Tibial artery (tissue), 4 donors: ENCODE measurements around the gene JAKMIP2.
"Not testable (repeated sequence)": the region's sequence is repeated elsewhere in the genome, so short reads cannot be mapped to it uniquely, and the experiment has no call there.

Experiments
- DNase-seq, 2 donors: peaks; one replicate each; pipeline ENCODE4 v3.0.0-alpha.2; 2019
- H3K27ac ChIP-seq, 2 donors: fragments of 200-600 bp; sonication (generic) in 1 of 2; 1 replicate in 1 of 2; 2 replicates in 1 of 2; pipeline ENCODE4 v1.5.1; 2018 to 2019; ENCODE audit warnings: mild to moderate bottlenecking in 1 of 2
- H3K27me3 ChIP-seq, 2 donors: fragments of 200-600 bp; sonication (generic) in 1 of 2; one replicate each; pipeline versions ENCODE4 v1.5.1 to v1.6.0; 2016 to 2019
- H3K36me3 ChIP-seq, 3 donors: fragments of 200-600 bp; sonication (generic) in 2 of 3; one replicate each; pipeline ENCODE4 v1.5.1; 2016 to 2019; ENCODE audit warnings: mild to moderate bottlenecking in 2 of 3
- H3K4me1 ChIP-seq, 4 donors: fragments of 200-600 bp; sonication (generic) in 2 of 4; 1 replicate in 3 of 4; 2 replicates in 1 of 4; pipeline ENCODE4 v1.5.1; 2016 to 2019
- H3K4me3 ChIP-seq, 2 donors: fragments of 200-600 bp; sonication (generic) in 1 of 2; 1 replicate in 1 of 2; 2 replicates in 1 of 2; pipeline ENCODE4 v1.5.1; 2018 to 2019; ENCODE audit warnings: mild to moderate bottlenecking in 2 of 2
- H3K9me3 ChIP-seq, 3 donors: fragments of 200-600 bp; sonication (generic) in 1 of 3; one replicate each; pipeline ENCODE4 v1.5.1; 2016 to 2019
- intact Hi-C: fragments of 100-400 bp; cut with DNase I; formaldehyde crosslinking; loops from one replicate; pipeline ENCODE4 v1.15.0; 2023; ENCODE audit warnings: low total_unique reads
- TF ChIP-seq, protein P1 (sequence below), 2 experiments: fragments of 200-600 bp in 1 of 2; fragments of 450-650 bp in 1 of 2; IDR thresholded peaks; one replicate each; pipeline ENCODE4 v1.5.1; 2017 to 2019; ENCODE audit warnings: antibody characterized with exemption in 2 of 2, mild to moderate bottlenecking in 1 of 2, moderate library complexity in 1 of 2

Gene JAKMIP2

DNA sequence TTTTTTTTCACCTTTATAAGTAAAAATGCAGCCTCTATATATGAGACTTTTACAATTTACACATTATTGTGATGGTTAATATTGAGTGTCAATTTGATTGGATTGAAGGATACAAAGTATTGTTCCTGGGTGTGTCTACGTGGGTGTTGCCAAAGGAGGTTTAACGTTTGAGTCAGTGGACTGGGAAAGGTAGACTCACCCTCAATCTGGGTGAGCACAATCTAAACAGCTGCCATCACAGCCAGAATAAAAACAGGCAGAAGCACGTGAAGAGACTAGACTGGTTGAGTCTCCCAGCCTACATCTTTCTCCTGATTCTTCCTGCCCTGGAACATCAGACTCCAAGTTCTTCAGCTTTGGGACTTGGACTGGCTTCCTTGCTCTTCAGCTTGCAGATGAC, 139.9 kb downstream of the JAKMIP2 start:
- Histone ChIP-seq H3K27ac (no peak overlapping the region), H3K9me3 (no peaks in the 10 kb centered on the region), H3K36me3 (no peaks in the 10 kb centered on the region), H3K27me3 (peaks cover 0 to 3% of the 10 kb centered on the region in 2 donors), H3K4me1 (no peaks in the 10 kb centered on the region), H3K4me3 (no peak overlapping the region)
- DNase-seq, result no peak
- TF ChIP-seq, protein P1, sequence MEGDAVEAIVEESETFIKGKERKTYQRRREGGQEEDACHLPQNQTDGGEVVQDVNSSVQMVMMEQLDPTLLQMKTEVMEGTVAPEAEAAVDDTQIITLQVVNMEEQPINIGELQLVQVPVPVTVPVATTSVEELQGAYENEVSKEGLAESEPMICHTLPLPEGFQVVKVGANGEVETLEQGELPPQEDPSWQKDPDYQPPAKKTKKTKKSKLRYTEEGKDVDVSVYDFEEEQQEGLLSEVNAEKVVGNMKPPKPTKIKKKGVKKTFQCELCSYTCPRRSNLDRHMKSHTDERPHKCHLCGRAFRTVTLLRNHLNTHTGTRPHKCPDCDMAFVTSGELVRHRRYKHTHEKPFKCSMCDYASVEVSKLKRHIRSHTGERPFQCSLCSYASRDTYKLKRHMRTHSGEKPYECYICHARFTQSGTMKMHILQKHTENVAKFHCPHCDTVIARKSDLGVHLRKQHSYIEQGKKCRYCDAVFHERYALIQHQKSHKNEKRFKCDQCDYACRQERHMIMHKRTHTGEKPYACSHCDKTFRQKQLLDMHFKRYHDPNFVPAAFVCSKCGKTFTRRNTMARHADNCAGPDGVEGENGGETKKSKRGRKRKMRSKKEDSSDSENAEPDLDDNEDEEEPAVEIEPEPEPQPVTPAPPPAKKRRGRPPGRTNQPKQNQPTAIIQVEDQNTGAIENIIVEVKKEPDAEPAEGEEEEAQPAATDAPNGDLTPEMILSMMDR (IDR thresholded peaks at IDR 0.05), result no peak
- intact Hi-C loops, result no loop called here

DNA sequence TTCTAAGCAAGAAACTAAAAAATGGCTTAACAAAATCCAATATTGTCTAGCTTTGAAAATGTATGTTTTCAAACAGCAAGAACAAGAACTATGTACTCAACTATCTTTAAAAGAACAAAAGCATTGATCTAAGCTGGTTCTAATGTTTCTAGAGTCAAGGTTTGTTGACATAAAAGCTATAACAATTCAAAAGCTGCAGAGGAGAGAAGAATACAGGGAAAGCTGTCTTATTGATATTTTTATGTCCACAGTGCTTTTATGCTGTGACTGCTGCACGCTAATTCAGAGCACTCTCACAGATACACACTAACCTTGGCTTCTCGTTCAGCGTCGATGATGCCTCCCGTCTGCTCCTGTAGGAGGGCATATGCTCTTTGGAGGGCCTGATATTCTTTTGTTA, 143.2 kb downstream of the JAKMIP2 start:
- no peak overlapping the region for H3K4me3 ChIP-seq
- TF ChIP-seq, protein P1 (IDR thresholded peaks at IDR 0.05), result no peak
- intact Hi-C loops, result no loop called here

DNA sequence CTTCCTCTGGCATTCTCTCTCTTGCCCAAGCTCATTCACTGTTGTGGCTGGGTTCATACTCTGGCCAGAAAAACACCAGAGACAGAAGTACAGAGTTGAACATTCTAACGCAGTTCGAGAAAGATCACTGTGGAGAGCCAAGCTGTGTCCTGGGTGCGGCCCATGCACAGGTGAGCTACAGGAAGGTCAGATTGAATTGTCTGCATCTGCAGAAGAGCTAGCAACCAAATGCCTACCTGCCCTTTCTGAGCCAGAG, 145.9 kb downstream of the JAKMIP2 start:
- H3K27ac ChIP-seq, result no peak overlapping the region
- no peak overlapping the region for H3K4me3 ChIP-seq
- no peaks in the 10 kb centered on the region for H3K27me3 ChIP-seq
- intact Hi-C loops, result no loop called here
- no peaks in the 10 kb centered on the region for H3K4me1 ChIP-seq
- TF ChIP-seq, protein P1 (IDR thresholded peaks at IDR 0.05), result no peak
- no peaks in the 10 kb centered on the region for H3K9me3 ChIP-seq
- no peaks in the 10 kb centered on the region for H3K36me3 ChIP-seq
- DNase-seq, result no peak

More for the DNA sequence above, 143.2 kb downstream of the JAKMIP2 start:
- H3K27ac ChIP-seq, result no peak overlapping the region
- H3K27me3 ChIP-seq, result no peaks in the 10 kb centered on the region
- no peak for DNase-seq
- H3K36me3 ChIP-seq, result no peaks in the 10 kb centered on the region
- H3K9me3 ChIP-seq, result no peaks in the 10 kb centered on the region
- H3K4me1 ChIP-seq, result no peaks in the 10 kb centered on the region

DNA sequence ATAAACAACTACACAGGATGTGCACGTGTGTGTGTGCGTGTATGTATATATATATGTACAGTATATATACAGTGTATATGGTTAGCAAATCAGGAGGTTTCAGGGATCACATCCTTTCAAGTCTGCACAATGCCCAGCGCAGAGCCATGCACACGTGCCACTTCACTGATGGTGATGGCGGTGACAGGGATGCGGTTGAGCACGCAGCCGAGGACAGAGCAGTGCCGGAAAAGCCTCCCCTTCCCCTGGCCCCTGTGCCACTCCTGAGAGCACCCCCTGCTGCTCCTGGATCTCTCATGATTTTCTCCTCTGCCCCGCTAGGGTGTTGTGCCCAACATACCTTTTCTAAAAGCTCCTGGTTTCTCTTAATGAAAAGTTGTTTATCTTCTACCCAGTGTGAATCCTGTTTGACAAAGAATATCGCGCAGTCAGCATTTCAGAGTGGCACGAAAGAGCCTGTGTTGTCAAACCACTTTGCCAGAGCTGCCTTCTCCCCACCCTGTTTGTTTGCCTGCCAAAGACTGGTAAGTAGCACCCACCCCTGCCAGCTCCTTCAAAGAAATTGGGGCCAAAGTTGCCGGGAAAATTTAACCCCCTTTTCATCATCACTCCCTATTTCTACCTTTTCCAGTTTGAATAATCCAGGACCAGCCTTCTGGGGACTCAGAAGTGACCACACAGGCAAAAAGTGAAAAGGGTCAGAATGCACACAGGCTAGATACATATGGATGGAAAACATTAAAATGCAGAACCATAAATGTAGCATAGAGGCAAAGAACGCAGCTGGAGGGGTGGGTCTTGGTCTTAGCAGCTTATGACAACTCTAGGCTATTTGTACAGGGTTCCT, 146.4 kb downstream of the JAKMIP2 start:
- Histone ChIP-seq H3K9me3 (no peaks in the 10 kb centered on the region), H3K4me3 (no peak overlapping the region), H3K4me1 (no peaks in the 10 kb centered on the region), H3K36me3 (no peaks in the 10 kb centered on the region), H3K27me3 (no peaks in the 10 kb centered on the region), H3K27ac (no peak overlapping the region)
- intact Hi-C loops, result no loop called here
- DNase-seq, result no peak
- TF ChIP-seq, protein P1 (IDR thresholded peaks at IDR 0.05), result no peak

DNA sequence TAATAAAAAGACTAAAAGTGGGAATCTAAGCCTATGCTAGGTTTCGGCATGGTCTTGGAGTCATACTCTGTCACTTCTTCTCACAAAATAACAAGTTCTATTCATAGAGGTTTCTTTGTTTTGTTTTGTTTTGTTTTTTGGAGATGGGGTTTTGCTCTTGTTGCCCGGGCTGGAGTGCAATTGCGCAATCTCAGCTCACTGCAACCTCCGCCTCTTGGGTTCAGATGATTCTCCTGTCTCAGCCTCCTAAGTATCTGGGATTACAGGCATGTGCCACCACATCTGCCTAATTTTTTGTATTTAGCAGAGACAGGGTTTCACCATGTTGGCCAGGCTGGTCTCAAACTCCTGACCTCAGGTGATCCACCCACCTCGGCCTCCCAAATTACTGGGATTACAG, 147.1 kb downstream of the JAKMIP2 start:
- DNase-seq, intact Hi-C loops: not testable (repeated sequence)

DNA sequence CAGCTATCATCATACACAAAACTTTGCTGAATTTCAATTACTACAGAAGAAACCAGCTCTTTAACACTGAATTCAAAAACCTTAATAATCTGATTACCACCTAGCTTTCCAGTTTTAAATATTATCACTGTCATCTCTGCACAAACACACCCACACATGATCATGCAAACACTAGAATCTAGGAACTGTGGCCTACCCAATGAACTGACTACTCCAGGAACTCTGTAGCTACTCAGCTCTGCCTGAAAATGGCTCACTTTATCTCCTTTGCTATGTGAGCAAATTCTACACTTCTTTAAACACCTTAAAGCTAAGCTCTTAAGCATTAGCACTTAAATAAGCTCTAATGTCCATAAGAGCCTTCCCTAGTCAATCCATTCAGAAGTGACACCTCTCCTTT, 149.4 kb downstream of the JAKMIP2 start:
- Histone ChIP-seq H3K27ac (no peak overlapping the region), H3K36me3 (no peaks in the 10 kb centered on the region), H3K4me1 (no peaks in the 10 kb centered on the region), H3K4me3 (no peak overlapping the region), H3K9me3 (no peaks in the 10 kb centered on the region), H3K27me3 (no peaks in the 10 kb centered on the region)
- no peak for DNase-seq
- TF ChIP-seq, protein P1 (IDR thresholded peaks at IDR 0.05), result no peak
- intact Hi-C loops, result loop anchor here (5.0 kb wide), 1 partner anchor 1019 kb away; the partner anchor contains the start of gene HTR4

More for the DNA sequence above, 147.1 kb downstream of the JAKMIP2 start:
- H3K36me3 ChIP-seq, H3K9me3 ChIP-seq, H3K27me3 ChIP-seq, H3K4me3 ChIP-seq, H3K27ac ChIP-seq, H3K4me1 ChIP-seq: not testable (repeated sequence)
